Left renal cortex interstitium (tissue), 4 donors: ENCODE data around the gene SH2D4B. TPM values are rescaled to one million over a fixed set of nuclear protein-coding genes. Genes with fewer than 3 reads are reported as not detected.
"Not testable (repeated sequence)": the region's sequence is repeated elsewhere in the genome, so short reads cannot be mapped to it uniquely, and the experiment has no call there.

Experiments
- DNase-seq, 4 donors: peaks; one replicate each; pipeline ENCODE4 v3.0.0-alpha.2; 2013; ENCODE audit warnings: low read depth in 4 of 4, low spot score in 2 of 4, missing footprints in 1 of 4
- polyA plus RNA-seq, 4 donors: library from polyadenylated mRNA; unstranded; fragments of 120-200 nt; gene quantifications; one replicate each; pipeline ENCODE4 v1.2.1, GENCODE V29; 2013; ENCODE audit not compliant: insufficient read length in 4 of 4

Gene SH2D4B
- polyA plus RNA-seq, 4 donors: 0.08 to 0.14 (median 0.11) TPM

- no peak for DNase-seq
These were observed 13.9 kb upstream of the SH2D4B start for GRCh38 chr10:80523773-80524172.

- no peak for DNase-seq
These were observed 13.4 kb upstream of the SH2D4B start for GRCh38 chr10:80524190-80524909.

DNA sequence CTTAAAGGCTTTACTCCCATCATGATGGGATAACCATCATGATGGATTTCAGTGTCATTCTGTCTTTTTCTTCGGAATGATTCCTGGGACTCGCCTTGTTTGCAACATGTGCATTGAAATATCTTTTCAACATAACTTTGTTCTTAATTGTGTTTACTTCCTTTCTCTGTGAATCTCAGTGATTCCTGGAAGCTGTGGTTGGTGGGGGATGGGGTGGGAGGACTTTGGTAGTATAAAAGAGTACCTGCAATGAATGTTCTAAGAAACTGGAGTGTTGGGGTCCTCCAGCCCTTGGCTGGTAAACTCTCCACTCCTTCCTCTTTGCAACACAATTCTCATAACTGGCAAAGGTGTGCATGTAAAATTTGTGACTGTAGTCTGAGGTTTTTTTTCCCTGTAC lies 11.5 kb upstream of the SH2D4B start:
- DNase-seq: no peak

DNA sequence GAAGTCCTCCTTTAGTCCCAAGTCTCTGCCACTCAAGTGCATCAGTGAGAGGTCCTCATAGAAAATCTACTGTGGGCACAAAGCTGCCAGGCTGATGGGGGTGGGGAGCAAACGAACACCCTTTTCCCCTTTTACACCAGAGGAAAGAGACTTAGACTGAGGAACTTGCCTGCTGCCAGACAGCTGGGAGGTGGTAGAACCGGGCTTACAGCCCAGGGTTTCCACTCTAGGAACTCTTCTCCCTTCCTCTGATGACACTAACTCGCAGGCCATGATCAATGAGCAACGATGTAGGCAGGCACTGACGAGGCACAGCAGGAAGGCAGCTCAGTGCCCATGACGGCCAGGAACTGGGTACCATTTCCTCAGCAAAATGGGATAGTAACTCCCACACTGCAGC lies 11.0 kb upstream of the SH2D4B start:
- DNase-seq: no peak

GRCh38 chr10:80528185-80528700 lies 9.5 kb upstream of the SH2D4B start:
- DNase-seq: no peak

GRCh38 chr10:80528901-80529300 lies 8.8 kb upstream of the SH2D4B start:
- DNase-seq: no peak

DNA sequence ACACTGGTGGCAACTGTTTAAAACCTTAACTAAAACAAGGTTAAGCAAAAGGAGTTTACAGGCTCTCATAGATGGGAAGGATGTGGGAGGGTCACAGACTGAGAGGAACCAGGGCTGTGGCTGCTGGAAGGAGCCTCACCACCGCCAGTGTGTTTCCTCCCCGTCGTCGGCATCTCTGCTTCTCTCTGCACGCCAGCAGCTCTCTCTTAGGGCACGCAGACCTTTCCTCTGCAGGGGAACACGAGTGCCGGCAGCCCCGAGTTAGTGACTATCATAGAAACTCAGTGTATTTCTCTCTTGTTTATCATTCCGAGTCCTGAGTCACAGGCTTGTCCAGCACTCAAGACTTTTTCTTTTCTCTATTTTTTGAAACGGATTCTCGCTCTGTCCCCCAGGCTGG lies 8.1 kb upstream of the SH2D4B start:
- DNase-seq: no peak

GRCh38 chr10:80530251-80530650 lies 7.5 kb upstream of the SH2D4B start:
- DNase-seq: no peak

DNA sequence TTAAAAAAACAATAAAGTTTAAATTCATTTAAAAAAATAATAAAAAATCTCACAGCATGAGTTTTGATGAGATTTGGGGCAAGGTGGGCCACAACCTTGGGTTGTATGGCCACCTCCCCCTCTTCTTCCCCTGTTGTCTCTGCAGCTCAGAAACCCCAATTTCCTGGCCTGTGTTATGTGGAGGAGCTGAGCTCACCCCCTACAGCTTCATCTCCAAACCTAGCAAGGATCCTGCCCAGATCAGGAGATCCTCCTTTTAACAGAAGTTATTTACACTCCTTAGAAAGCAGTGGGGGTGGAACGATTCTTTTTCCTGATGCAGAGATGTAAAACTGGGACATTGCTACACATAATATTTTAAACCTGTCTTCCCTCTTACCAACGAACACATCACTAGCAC lies 6.9 kb upstream of the SH2D4B start:
- no peak for DNase-seq

DNA sequence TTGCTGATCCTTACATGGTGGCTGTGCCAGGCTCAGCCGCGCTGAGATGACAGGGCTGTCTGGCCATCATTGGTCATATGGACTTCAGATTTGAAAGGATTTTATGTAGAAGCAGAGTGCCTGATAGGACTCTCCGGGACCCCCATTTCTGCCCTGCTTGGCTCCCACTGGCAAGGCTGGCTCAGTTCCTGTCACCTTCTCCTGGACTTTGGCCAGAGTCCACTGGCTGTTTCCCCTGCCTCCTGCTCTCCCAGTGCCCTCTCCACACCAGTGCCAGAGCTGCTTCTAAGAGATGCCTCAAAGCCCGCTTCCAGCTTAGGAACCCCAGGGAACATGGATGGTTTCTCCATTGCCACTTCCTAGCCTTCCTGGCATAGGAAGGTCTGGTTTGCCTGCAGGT lies 5.1 kb upstream of the SH2D4B start:
- no peak for DNase-seq

DNA sequence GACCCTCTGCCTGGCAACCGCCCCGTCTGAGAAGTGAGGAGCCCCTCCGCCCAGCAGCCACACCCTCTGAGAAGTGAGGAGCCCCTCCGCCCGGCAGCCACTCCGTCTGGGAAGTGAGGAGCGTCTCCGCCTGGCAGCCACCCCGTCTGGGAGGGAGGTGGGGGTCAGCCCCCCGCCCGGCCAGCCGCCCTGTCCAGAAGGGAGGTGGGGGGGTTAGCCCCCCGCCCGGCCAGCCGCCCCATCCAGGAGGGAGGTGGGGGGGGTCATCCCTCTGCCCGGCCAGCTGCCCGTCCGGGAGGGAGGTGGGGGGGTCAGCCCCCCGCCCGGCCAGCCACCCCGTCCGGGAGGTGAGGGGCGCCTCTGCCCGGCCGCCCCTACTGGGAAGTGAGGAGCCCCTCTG lies 3.6 kb upstream of the SH2D4B start:
- DNase-seq: not testable (repeated sequence)

- DNase-seq: not testable (repeated sequence)
These were observed 3.1 kb upstream of the SH2D4B start for GRCh38 chr10:80534646-80535045.

DNA sequence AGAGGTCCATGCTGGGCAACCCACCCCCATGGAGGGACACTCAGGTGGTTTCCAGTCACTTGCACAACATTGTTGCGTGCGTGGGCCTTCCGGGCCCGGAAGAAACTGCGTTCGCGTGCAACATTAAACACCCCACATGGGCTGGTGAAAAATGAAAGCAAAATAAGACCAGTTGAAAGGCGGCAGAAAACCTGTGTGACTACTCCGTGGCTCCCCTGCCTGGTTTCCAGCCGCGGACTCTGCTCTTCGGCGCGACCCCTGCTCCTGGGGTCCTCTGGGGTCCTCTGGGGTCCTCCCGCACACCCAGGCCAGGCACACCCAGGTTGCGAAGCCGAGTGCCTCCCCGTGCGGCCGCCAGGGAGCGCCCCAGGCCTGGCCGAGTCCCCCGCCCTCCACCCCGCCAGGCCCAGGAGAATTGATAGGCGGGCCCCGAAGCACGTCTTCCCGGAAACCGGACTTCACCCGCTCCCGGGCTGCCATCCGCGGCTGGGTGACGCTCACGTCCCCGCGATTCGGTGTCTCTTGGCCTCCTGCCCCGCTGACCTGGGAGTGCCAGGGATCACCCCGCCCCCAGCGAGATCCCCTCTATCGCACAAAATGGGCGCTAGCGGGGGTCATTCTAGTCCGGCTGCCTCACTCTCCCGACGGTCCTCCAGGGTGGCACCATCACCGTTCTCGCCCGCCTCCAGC lies 1.9 kb upstream of the SH2D4B start:
- DNase-seq: no peak

DNA sequence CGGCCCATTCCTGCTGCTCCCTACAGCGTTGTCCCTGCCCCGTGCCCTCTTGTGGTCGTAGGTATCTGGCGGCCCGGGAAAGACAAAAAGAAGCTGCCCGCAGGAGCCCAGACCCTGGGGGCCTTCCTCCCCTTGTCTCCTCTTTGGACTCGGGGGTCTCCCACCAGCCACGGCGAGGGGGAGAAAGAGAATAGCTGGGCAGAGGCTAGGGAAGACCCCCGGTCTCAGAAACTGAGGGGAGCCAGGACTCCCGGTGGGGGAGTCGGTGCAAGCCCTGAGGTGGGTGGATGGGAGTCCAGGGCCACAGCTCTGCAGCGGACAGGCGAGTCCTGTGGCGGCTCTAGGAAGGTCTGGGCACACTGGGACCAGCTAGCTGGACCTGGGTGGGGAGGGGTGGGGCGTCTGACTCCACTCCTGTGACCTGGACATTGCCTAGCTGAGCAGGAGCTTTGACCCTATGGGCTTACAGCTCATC lies 1.3 kb upstream of the SH2D4B start:
- DNase-seq: no peak

- DNase-seq: no peak
These were observed 491 bp upstream of the SH2D4B start for GRCh38 chr10:80537086-80537735.

- no peak for DNase-seq
These were observed 931 bp downstream of the SH2D4B start for GRCh38 chr10:80538481-80539185.

GRCh38 chr10:80539421-80540031 lies 1.8 kb downstream of the SH2D4B start:
- DNase-seq: no peak

GRCh38 chr10:80540136-80540535 lies 2.4 kb downstream of the SH2D4B start:
- no peak for DNase-seq

DNA sequence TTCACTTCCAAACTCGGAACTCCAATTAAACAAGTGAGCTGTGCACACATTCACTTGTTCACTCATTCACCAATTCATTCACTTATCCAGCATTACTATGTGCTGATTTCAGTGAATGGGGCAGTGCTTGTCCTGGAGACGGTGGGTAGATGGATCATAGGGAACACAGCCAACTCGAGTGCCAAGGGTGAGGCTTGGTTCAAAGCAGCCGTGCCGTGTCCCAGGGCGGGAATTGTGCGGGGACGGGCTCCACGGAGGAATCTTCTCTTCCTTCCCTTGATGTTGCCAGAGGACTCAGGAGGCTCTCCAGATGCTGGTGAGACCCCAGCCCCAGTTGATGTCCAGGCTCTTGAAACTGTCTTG lies 2.9 kb downstream of the SH2D4B start:
- DNase-seq: no peak

DNA sequence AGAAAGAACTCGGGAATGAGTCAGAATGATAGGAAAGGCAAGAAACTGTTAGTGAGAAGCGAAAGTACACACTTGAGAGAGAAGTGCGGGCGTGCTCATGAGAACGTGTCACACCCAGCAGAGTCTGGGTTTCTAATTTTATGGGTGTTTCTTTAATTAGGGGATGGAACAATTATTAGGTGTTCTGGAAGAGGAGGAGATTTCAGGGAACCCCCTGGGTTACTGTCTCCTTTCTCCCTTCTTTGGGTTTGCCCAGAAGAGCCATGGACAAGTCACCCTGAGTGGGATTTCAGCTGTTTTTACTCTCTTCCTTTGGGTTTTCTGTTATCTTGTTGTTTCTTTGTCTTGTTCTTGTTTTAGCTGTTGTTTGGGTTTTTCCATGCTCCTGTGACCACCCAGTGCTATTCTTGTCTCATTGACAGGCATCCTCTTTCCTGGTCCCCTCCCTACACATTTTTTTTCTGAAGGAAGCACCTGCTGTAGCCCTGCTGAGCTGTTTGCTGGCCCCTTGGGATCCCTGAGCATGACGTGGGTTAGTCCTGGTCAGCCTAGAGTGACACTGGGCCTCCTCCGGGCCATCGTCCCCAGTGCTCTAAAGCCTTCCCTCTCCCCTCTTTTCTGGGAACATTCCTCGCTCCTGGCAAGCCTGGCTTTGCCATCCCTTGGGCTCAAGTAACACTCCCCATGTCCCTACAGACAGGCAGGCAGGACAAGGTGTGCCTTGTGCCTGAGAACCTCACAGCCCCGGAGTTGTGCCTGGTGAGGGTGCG lies 3.5 kb downstream of the SH2D4B start:
- no peak for DNase-seq
